ENCODE results near the gene STX12.
"Not testable (repeated sequence)": the region's sequence is repeated elsewhere in the genome, so short reads cannot be mapped to it uniquely, and the experiment has no call there.

Gene STX12

DNA sequence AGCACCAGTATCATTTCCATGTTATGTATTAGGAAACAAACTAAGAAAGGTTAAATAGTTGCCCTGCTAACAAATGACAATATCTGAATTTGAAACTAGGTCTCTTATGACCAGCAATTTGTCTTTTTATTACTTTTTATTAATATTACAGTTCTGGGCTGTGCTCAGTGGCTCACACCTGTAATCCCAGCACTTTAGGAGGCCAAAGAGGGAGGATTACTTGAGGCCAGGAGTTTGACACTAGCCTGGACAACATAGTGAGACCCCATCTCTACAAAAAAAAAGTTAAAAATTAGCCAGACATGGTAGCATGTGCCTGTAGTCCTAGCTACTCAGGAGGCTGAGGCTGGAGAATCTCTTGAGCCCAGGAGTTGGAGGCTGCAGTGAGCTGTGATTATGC lies 3.3 kb downstream of the STX12 start:
- DNase-seq, result not testable (repeated sequence)

DNA sequence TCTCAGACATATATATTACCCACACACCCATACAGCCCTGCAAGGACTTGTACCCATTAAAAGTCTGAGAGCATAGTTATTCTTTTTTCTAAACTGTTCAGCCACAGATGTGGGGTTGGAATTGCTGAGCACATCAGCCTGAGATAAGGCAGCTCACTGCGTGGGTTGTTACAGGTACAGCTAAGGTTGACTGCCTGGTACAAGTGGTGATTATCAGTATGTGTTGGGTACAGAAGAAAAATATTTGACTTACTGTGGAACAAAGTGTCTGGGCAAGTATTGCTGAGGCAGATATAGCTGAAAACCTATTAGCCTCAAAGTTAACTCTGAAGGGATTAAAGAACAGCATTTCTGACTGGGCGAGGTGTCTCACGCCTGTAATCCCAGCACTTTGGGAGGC lies 5.0 kb downstream of the STX12 start:
- no peak for DNase-seq

DNA sequence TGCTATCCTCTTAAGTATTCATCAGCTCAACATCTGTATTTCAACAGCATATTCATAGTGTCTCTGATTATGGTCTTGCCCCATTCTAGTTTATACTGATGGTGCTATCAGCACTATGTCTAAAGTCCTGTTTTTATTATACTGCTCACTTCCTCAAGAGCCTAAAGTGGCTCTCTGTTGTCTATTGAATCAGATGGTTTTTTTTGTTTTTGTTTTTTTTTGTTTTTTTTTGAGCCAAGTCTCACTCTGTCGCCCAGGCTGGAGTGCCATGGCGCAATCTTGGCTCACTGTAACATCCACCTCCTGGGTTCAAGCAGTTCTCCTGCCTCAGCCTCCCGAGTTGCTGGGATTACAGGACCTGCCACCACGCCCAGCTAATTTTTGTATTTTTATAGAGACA lies 6.1 kb downstream of the STX12 start:
- DNase-seq, result no peak

DNA sequence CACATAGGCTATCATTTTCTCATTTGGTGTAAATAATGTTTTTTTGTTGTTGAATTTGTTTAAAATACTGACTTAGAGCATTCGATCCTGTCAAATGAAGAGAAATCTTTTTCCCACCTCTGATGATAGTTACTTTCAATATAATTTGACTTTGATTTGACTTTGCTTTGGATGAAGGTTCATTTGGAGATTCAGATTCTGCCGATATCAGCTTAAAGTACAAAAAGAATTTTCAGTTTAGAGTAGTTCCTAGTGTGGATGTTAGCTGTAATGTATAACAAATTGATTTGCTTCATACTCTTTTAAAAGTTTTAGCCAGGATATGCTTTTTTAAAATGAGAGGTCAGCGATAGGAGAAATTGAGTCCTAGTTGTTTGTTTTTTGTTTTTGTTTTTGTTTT lies 9.9 kb downstream of the STX12 start:
- DNase-seq, result no peak

DNA sequence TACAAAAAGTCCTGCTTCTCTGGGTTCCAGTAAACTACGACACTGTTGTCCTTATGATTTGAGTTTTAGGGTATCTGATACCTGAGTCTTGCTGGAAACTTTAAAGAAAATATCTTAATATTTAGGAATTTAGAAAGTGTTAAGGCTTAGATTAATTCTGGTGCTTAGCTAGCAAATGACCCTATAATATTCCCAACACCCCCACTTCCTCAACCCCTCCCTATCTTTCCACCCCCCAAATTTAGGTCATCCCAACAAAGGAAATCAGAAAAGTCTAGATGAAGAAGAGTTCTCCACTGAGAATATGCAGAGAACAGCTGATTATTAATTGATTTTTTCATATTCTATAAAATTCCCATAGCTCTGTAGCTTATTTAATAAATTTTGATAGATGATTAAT lies 11.7 kb downstream of the STX12 start:
- no peak for DNase-seq

DNA sequence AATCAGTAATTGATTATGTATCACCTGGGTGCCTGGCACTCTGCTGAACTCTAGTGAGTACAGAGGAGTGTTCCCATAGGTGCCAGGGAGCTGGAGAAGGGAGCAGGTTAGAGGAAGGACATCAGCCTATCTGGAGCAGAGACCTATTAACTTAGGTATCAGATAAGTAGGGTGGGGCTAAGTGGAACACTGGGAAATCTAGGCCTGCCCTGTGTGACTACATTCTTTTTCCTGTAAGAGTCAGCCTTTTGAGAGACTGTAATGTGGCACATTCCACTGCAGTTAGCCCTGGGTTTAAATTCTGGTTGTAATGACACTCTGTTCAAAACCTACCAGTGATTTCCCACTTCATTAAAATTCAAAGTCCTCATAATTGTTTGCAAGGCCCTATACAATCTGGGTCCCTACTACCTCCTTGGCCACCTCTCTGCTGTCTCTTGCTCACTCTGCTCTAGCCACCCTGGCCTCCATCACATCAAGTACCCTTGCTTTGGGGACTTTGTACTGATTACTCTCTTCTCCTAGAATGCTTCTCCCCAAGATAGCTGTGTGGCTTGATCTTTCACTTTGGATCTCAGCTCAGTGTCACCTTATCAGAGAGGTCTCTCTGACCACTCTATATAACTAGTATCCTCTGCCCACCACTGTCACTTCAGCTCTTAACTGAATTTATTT lies 12.9 kb downstream of the STX12 start:
- no peak for DNase-seq

DNA sequence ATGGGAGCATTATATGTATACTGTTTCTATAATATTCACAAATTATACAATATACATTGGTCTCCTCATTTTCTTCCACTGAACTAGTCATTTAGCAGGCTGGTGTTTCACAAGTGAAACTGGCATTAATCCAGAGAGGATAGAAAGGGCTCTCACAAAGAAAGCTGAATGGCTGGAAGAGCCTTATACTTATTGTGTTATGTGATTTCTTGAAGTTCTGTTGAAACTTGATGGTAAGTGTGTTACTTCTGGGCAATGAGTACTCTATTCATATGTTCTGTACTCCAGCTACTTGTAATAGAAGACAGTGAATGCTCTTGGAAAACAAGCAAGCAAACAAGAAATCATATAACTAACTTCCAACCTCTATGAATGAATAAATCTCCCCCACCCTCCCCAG lies 14.9 kb downstream of the STX12 start:
- DNase-seq, result no peak

DNA sequence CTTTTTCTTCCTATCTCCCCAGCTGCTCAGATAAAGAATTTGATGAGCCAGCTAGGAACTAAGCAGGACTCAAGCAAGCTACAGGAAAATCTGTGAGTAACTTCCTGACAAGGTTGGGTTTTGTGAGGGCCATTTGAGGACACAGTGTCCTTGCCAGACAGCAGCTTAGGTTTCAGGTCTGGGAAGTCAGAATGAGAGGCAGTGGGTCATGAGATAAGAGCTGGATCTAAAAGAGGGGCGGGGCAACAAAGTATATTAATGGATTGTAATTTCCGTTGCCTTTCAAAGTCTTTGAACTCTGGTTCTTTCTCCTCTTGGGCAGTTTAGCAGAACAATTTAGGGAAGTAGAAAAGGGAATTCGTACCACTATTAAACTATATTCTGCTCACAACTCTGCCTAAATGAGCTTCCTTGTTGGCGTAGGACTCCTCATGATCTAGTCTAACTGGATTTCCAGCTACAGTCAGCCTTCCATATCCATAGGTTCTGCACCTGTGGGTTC lies 16.6 kb downstream of the STX12 start:
- no peak for DNase-seq

DNA sequence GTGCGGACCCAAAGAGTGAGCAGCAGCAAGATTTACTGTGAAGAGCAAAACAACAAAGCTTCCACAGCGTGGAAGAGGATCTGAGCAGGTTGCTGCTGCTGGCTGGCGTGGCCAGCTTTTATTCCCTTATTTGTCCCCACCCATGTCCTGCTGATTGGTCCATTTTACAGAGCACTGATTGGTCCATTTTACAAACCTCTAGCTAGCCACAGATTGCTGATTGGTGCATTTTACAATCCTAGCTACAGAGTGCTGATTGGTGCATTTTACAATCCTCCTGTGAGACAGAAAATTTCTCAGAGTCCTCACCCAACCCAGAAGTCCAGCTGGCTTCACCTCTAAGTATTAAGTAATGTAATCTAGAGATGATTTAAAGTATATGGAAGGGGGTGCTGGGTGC lies 17.3 kb downstream of the STX12 start:
- not testable (repeated sequence) for DNase-seq

DNA sequence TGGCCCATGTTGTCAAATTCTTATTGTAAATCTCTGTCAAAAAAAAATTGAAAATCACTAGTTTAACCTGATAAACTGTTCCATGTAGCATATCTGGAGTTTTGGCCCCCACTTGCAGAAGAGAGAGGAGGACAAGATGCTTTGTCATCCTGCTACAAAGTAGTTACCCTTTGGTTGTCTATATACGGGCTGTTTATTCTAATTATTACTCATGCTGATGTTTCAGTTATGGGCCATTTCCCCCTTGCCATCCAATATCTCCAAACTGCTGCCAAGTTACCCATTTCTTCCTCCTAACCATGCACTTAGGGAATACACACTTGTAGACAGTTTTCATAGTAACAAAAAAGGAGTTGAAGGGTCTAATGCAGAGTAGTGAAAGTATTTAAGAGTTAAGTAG lies 22.6 kb downstream of the STX12 start:
- DNase-seq, result no peak

DNA sequence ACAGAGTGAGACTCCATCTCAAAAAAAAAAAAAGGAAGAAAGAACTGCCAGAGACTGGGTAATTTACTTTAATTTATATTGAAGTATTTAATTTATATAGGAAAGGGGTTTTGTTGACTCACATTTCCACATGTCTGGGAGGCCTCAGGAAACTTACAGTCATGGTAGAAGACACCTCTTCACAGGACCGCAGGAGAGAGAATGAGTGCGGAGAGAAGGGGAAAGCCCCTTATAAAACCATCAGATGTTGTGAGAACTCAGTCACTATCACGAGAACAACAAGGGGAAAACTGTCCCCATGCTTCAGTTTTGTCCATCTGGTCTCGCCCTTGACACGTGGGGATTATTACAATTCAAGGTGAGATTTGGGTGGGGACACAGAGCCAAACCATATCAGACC lies 31.8 kb downstream of the STX12 start:
- no peak for DNase-seq

DNA sequence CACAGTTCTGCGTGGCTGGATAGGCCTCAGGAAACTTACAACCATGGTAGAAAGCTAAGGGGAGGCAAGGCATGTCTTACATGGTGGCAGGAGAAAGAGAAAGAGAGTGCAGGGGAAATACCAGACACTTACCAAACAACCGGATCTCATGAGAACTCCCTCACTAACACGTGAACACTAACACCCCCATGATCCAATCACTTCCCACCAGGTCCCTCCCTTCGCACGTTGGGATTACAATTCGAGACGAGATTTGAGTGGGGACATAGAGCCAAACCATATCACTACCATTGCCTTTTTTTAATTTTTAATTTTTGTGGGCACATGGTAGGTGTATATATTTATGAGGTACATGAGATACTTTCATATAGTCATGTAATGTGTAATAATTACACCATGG lies 33.7 kb downstream of the STX12 start:
- no peak for DNase-seq

DNA sequence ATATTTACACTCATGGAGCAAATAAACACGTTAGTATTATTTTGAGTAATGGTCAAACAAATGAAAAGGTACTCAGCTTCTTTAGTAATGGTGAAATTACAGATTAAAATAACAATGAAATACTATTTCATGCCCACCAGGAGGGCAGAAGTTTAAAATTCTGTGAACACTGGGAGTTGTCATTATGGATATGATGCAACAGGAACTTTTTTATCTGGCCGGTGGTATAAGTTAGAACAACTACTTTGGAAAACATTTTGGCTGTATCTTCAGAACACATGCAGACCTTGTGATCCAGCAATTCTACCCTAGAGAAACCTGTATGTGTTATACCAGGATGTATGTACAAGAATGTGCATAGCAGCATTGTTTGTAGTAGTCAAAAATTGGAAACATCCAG lies 34.4 kb downstream of the STX12 start:
- no peak for DNase-seq

DNA sequence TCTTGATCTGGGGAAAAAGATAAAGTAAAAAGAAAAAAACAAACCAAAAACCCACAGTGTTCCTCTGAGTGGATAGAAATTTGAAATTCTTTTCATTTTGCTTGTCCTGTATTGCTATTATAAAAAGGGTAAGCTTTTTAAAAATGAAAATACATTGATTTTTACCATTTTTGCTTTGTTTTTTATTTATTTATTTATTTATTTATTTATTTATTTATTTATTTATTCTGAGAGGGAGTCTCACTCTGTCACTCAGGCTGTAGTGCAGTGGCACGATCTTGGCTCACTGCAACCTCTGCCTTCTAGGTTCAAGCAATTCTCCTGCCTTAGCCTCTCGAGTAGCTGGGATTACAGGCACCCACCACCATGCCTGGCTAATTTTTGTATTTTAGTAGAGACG lies 35.1 kb downstream of the STX12 start:
- not testable (repeated sequence) for DNase-seq

DNA sequence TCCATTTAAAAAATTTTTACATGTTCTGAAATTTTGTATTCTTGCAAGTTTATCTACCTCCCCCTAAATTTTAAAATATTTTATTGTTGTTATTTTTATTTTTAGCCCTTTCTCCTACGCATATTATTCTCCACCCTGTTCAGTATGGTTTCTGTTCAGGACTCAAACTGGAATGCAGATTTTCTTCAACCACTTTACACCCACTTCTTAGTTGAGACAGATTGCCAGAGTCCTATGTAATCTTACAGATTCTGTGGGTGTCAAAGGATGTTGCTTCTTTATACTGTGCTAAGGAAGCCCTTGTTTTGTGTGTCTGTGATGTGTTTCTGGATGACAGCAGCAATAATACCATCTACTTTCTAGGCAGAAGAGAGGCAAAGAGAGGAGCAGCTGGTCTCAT lies 36.9 kb downstream of the STX12 start:
- DNase-seq, result no peak

DNA sequence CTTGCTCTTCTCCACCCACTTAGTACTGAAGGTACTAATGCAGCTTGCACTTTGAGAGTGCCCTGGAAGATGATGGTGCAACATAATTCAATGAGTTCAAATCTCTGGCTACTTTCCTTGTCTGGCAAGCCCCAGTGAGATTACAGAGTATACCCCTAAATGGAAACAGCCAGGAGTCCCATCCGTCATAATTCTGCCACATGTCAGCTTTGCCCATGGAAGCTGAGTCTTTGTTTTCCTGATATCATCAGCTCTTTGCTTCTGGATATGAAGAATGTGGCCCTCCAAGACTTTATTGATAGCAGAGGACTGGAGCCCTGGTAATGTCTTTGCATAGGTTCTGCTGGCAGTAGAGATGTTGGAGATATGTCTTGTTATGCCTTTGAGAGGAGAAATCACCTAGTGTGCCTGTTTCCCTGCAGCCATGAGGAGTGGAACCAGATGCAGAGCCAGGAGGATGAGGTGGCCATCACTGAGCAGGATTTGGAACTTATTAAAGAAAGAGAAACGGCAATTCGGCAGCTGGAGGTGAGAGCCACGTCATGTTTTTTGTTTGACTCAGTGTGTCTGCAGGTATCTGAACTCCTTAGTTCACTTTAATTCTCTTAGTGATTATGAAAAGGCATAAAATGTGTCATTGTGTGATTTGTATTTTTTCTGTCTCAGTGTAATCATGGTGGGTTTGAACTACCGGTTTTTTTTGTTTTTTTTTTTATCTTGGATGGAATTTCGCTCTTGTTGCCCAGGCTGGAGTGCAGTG lies 38.9 kb downstream of the STX12 start:
- no peak for DNase-seq

DNA sequence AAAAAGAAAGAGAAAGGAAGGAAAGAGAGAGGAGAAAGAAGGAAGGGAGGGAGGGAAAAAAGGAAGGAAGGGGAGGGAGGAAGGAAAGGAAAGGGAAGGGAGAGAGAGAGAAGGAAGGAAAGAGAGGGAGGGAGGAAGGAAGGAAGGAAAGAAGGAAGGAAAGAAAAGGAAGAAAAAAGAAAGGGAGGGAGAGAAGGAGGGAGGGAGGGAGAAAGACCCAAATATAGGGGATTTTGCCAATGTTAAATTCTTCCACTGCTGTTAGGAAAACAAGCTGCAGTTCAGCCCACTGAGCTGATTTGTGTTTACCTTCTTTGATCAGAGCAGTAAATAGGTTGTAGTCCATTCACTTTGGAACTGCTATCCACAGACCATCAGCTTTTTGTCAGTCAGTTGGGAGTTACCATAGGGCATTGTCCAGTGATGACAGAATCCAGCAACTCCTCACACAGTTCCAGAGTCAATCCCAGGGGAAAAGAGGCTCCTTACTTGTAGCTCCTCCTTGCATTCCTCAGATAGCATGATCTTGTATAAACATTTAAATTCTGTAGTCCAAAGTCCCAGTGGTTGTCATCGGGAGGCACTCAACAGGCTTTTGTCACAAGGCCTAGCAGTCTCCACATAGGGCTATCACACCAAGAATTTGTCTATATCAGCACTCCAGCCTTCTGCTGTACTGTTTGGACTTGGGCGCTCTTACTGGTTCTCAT lies 44.1 kb downstream of the STX12 start:
- no peak for DNase-seq

DNA sequence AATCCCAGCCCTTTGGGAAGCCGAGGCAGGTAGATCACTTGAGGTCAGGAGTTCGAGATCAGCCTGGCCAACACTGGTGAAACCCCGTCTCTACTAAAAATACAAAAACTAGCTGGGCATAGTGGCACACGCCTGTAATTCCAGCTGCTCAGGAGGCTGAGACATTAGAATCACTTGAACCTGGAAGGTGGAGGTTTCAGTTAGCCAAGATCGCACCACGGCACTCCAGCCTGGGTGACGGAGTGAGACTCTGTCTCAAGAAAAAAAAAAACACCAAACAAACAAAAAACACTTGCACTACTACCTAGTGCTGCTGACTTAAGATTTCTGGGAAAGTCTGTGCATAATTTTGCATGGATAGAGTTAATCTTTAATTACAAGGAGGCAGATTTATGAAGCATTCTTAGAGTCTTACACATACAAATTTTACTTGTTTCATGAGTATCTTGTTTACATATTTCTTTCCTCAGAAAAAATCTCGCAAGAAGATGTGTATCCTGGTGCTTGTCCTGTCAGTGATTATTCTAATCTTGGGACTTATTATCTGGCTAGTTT lies 48.8 kb downstream of the STX12 start:
- no peak for DNase-seq

DNA sequence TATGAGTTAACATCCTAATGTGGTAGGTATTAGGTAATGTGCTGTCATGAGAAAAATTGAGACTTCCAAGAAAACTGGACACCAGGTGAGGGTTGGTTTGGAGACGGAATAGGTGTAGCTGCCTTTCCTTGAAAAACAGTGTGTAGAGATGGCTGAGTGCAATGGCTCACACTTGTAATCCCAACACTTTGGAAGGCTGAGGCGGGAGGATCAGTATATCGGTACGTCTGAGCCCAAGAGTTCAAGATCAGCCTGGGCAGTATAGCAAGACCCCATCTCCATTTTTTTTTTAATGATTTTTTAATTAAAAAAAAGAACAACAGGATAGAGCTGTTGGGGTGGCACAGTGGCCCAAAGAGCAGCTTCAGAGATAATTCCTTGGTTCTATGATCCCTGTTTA lies 50.8 kb downstream of the STX12 start:
- no peak for DNase-seq

DNA sequence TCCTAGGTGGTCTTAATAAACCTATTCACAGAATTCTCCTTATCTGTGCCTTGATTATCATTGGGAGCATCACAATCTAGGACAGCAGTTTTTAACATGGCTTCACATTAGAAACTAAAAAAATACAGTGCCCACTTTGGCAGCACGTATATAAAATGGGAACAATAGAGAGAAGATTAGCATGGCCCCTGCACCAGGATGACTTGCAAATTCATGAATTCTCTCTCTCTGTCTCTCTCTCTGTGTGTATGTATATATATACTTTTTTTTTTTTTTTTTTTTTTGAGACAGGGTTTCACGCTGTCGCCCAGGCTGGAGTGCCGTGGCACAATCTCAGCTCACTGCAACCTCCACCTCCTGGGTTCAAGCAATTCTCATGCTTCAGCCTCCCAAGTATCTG lies 51.4 kb downstream of the STX12 start:
- DNase-seq, result no peak

DNA sequence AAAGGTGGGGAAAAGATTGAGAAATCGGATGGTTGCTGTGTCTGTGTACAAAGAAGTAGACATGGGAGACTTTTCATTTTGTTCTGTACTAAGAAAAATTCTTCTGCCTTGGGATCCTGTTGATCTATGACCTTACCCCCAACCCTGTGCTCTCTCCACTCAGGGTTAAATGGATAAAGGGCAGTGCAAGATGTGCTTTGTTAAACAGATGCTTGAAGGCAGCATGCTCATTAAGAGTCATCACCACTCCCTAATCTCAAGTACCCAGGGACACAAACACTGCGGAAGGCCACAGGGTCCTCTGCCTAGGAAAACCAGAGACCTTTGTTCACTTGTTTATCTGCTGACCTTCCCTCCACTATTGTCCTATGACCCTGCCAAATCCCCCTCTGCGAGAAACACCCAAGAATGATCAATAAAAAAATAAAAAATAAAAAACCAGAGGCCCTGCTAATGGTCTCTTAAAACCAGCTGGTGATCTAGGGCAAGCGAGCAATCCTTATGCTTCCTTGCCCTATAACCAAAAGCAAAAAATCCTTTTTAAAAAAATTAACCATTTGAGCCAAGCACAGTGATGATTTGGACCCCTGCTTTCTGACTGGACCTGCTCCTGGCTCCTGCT lies 56.4 kb downstream of the STX12 start:
- DNase-seq, result not testable (repeated sequence)

DNA sequence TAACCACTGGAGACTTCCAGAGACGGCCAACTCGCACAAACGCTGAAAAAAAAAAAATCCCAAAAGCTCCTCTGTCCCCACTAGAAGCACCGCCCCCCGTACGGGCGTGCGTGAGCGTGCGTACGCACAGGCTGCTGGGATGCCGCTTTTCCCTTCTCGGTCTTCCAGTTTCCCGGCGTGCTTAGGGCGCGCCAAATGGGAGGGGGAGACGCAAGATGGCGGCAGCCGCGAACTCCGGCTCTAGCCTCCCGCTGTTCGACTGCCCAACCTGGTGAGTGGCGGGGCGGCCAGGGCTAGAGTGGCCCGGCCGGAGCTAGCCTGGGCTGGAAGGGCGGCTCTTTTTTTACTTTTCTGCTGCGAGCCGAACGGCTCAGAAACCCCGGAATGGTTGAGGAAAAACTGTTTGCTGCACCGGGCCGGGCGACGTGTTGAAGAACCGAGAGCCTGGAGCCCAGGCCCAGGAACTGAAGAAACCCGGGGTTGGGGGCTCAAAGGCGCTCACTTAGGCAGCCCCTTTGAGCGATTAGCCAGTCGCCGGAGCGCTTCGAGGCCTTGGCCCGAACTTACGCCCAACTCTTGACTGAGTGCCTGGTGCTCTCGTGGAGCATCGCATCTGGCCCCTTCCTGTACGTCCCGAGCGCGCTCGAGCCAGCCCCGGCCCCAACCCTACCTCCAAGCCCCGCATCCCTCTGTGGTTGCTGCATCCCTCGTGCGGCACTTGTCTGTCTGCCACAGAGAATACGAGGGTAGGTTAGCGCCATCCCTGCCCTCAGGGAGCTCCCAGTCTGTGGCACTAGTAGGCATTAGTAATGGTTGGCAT lies 57.8 kb downstream of the STX12 start, which contains the start of gene PPP1R8:
Gene PPP1R8 (plus strand): TSS at position 162 of the 820 bp plus-strand sequence. CDS start 54 bp downstream, at position 216.
- DNase-seq, result peak; percentile 99
